Measurements from ENCODE around the gene GOLIM4.

GRCh38 chr3:167969548-167969947 is 126.2 kb downstream of the GOLIM4 start:
- TF ChIP-seq CTCF (IDR thresholded peaks at IDR 0.05) (no peak), POLR2A (IDR thresholded peaks at IDR 0.05) (no peak)
